OCI-LY7 (cell line): Measurements from ENCODE around the gene ZNF148. TPM values are rescaled to one million over a fixed set of nuclear protein-coding genes. Genes with fewer than 3 reads are reported as not detected.
A peak's percentile ranks its signal among the peaks of the same experiment; 100 is the strongest.

ENCODE experiments used
- BruUV-seq: library from RNA; stranded (reverse); fragments of 400-500 nt; replicated peaks from 2 replicates; lab custom pipeline; 2021; lab: Mats Ljungman, UMichigan
- CTCF ChIA-PET: fragments of 300-600 bp; sonication (Branson Sonifier 250); formaldehyde crosslinking; loops from one replicate; lab custom pipeline; 2022; ENCODE audit warnings: antibody characterized with exemption; ENCODE audit not compliant: unreplicated experiment; lab: Charles Lee
- POLR2A ChIA-PET: fragments of 300-600 bp; sonication (Branson Sonifier 250); formaldehyde crosslinking; loops from one replicate; lab custom pipeline; 2022; ENCODE audit warnings: antibody characterized with exemption; lab: Charles Lee
- DNase-seq: peaks from one replicate; pipeline ENCODE4 v3.0.0-alpha.2; 2015; ENCODE audit warnings: low spot score
- H2AFZ ChIP-seq: fragments of 200-600 bp; sonication (generic), shearing (Covaris generic); 2 replicates; pipeline ENCODE4 v1.6.1; 2014; ENCODE audit warnings: mild to moderate bottlenecking, antibody characterized with exemption, low read length, moderate library complexity
- H3K27ac ChIP-seq: fragments of 200-600 bp; sonication (generic); 2 replicates; pipeline ENCODE4 v1.5.1; 2014; ENCODE audit warnings: mixed run types, low read depth, mild to moderate bottlenecking, moderate library complexity, low read length, inconsistent platforms; ENCODE audit not compliant: poor library complexity, severe bottlenecking
- H3K36me3 ChIP-seq: fragments of 200-600 bp; sonication (generic); 2 replicates; pipeline ENCODE4 v1.6.1; 2014; ENCODE audit warnings: mild to moderate bottlenecking, antibody characterized with exemption, low read length, moderate library complexity, mixed read lengths; ENCODE audit not compliant: insufficient read depth
- H3K4me1 ChIP-seq: fragments of 200-600 bp; sonication (generic); 2 replicates; pipeline ENCODE4 v1.5.1; 2014; ENCODE audit warnings: mild to moderate bottlenecking, low read length; ENCODE audit not compliant: insufficient read depth, poor library complexity, severe bottlenecking
- H3K4me2 ChIP-seq: fragments of 200-600 bp; sonication (generic); 2 replicates; pipeline ENCODE4 v1.6.1; 2014; ENCODE audit warnings: mild to moderate bottlenecking, low read length
- H3K4me3 ChIP-seq: fragments of 200-600 bp; sonication (generic); 2 replicates; pipeline ENCODE4 v1.5.1; 2014; ENCODE audit warnings: mild to moderate bottlenecking, low read depth, low read length; ENCODE audit not compliant: poor library complexity, severe bottlenecking
- H3K79me2 ChIP-seq: fragments of 200-600 bp; sonication (generic); 2 replicates; pipeline ENCODE4 v1.6.1; 2016; ENCODE audit warnings: low read depth, mild to moderate bottlenecking, low read length, moderate library complexity, mixed read lengths; ENCODE audit not compliant: insufficient read depth
- H3K9me2 ChIP-seq: fragments of 200-600 bp; sonication (generic); 2 replicates; pipeline ENCODE4 v1.6.1; 2016; ENCODE audit warnings: mild to moderate bottlenecking, low read length, mixed read lengths; ENCODE audit not compliant: insufficient read depth
- H3K9me3 ChIP-seq: fragments of 200-600 bp; sonication (generic); 2 replicates; pipeline ENCODE4 v1.6.1; 2014; ENCODE audit warnings: mild to moderate bottlenecking, mixed run types, low read length, mixed read lengths
- H4K20me1 ChIP-seq: fragments of 200-600 bp; sonication (generic); 2 replicates; pipeline ENCODE4 v1.6.1; 2014; ENCODE audit warnings: mild to moderate bottlenecking, antibody characterized with exemption, low read length, moderate library complexity, mixed read lengths; ENCODE audit not compliant: insufficient read depth
- EZH2phosphoT487 ChIP-seq: fragments of 200-600 bp; sonication (generic); IDR thresholded peaks from 2 replicates; pipeline ENCODE4 v1.6.1; 2018; ENCODE audit warnings: low read depth, borderline replicate concordance, mild to moderate bottlenecking, mixed run types, antibody characterized with exemption, low read length, moderate library complexity, mixed read lengths
- intact Hi-C: fragments of 100-400 bp; cut with micrococcal nuclease; formaldehyde crosslinking; loops from one replicate; pipeline ENCODE4 v1.10.0; 2022; ENCODE audit not compliant: unreplicated experiment
- total RNA-seq, 2 experiments: library from RNA; depleted of rRNA in 1 of 2; stranded (reverse); fragments of >200 nt in 1 of 2; shearing (Covaris generic) in 1 of 2; gene quantifications; 2 replicates each; pipeline ENCODE4 v1.2.3, GENCODE V29; 2014 to 2022
- TF ChIP-seq, protein P1 (sequence below): fragments of 200-600 bp; sonication (generic); conservative IDR thresholded peaks from 2 replicates; pipeline ENCODE4 v1.5.1; 2014; ENCODE audit warnings: mild to moderate bottlenecking, antibody characterized with exemption, low read length, moderate library complexity, mixed read lengths

Gene ZNF148
- total RNA-seq, 2 experiments from 2014 or later = 19.8 to 35.4 TPM

DNA sequence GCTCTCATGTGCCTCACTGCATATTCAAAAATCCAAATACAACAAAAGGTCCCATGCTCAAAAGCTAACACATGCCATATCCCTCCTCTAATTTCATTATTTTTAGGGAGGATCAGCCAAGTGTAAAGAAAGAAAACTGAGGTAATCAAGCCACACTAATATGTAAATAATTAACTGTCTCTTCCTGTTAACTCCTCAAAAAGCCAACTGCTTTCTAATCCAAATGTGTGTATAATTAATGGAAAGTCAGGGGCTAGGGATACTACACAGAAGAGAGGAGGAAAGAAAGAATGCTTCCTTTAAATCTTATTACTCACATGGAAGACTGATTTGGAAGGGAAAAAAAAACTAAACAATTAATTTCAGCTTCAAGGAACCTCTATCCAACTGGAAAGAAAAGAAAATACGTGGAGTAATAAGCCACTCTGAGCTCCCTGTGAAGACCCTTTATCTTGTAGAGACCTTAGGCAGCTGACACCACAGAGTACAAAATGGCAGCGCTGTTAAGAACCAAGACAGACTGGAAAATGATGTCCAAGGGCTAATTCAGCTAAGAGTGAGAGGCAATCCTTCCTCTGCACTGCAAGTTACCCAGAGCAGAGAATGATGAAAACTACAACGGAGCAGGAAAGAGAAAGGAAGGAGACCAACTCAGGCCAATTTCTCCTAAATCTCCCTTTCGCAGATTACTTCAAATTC, 56.8 kb downstream of the ZNF148 start:
- no TSS peak for BruUV-seq
- no peak for DNase-seq
- CTCF ChIA-PET = no interaction called here

DNA sequence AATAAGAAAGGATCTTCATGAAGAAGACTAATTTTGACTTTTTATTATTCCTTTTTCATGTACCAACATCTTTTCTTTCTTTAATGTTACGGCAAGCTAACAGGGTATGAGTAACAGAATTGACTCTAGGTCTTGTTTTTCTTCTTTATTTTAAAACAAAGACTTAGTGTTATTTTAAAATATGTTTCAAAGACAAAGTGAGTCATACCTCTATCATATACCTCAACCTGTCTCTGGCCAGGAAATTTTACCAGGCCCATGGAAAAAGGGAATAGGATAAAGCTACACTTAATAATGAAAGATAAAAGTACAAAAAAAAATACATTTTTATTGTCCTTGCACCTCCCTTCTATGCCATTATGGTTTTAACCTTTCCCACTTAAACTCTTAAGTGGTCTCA, 57.4 kb downstream of the ZNF148 start:
- Histone ChIP-seq H3K4me1 (peaks cover 19% of the 10 kb centered on the region), H4K20me1 (no peaks in the 10 kb centered on the region), H3K9me3 (no peaks in the 10 kb centered on the region), H3K79me2 (no peaks in the 10 kb centered on the region), H3K9me2 (no peaks in the 10 kb centered on the region), H2AFZ (no peak overlapping the region), H3K27ac (no peak overlapping the region), H3K4me2 (no peak overlapping the region), H3K36me3 (peaks cover 88% of the 10 kb centered on the region), H3K4me3 (no peak overlapping the region)
- POLR2A ChIA-PET = interaction anchor here (0.6 to 1.0 kb wide), 4 partner anchors 17 to 180 kb away, joined by 3 to 4 read pairs (median 3); no protein-coding TSS in a partner anchor
- CTCF ChIA-PET = no interaction called here
- TF ChIP-seq, protein P1, sequence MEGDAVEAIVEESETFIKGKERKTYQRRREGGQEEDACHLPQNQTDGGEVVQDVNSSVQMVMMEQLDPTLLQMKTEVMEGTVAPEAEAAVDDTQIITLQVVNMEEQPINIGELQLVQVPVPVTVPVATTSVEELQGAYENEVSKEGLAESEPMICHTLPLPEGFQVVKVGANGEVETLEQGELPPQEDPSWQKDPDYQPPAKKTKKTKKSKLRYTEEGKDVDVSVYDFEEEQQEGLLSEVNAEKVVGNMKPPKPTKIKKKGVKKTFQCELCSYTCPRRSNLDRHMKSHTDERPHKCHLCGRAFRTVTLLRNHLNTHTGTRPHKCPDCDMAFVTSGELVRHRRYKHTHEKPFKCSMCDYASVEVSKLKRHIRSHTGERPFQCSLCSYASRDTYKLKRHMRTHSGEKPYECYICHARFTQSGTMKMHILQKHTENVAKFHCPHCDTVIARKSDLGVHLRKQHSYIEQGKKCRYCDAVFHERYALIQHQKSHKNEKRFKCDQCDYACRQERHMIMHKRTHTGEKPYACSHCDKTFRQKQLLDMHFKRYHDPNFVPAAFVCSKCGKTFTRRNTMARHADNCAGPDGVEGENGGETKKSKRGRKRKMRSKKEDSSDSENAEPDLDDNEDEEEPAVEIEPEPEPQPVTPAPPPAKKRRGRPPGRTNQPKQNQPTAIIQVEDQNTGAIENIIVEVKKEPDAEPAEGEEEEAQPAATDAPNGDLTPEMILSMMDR = no peak
- BruUV-seq = no TSS peak
- intact Hi-C loops = no loop called here
- no peak for DNase-seq

More for the DNA sequence above, 56.8 kb downstream of the ZNF148 start:
- no peaks in the 10 kb centered on the region for H3K9me3 ChIP-seq
- no peak overlapping the region for H3K27ac ChIP-seq
- H3K36me3 ChIP-seq = peaks cover 86% of the 10 kb centered on the region
- TF ChIP-seq, protein P1 = no peak
- TF ChIP-seq EZH2phosphoT487 = no peak
- peaks cover 19% of the 10 kb centered on the region for H3K4me1 ChIP-seq
- no peaks in the 10 kb centered on the region for H3K79me2 ChIP-seq
- no peak overlapping the region for H3K4me3 ChIP-seq
- H3K4me2 ChIP-seq = no peak overlapping the region
- H2AFZ ChIP-seq = no peak overlapping the region
- H4K20me1 ChIP-seq = no peaks in the 10 kb centered on the region
- intact Hi-C loops = no loop called here
- H3K9me2 ChIP-seq = no peaks in the 10 kb centered on the region
- POLR2A ChIA-PET = interaction anchor here (0.6 to 0.7 kb wide), 3 partner anchors 16 to 180 kb away, joined by 3 read pairs; no protein-coding TSS in a partner anchor

DNA sequence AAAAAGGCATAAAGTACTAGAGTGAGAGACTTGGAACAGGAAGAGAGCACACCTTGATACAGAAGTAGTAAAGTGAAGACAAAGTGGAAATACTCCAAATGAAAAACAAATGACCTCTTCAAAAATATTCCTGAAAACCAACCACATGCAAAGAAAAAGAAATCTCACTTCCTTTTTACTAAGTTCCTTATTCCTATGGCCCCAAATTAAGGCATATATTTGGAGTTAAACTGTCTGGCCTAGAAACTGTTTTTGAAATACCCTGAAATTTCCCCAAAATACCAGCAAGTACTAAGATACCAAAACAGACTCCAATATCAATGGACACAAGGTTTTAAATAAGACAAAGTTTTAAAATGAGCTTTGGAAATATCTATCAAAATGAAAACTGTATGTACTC, 58.2 kb downstream of the ZNF148 start:
- H3K4me2 ChIP-seq = peak overlapping the region; percentile 7; the same call in 1 of the 2 replicates
- H3K27ac ChIP-seq = no peak overlapping the region
- no TSS peak for BruUV-seq
- H3K9me3 ChIP-seq = 0 out of 2 replicates have a peak, but pooled peaks cover 2% of the 10 kb centered on the region
- H3K4me1 ChIP-seq = peaks cover 19% of the 10 kb centered on the region
- no peaks in the 10 kb centered on the region for H3K79me2 ChIP-seq
- POLR2A ChIA-PET = interaction anchor here (1.0 kb wide), 1 partner anchor 46 kb away, joined by 4 read pairs; no protein-coding TSS in a partner anchor
- H3K9me2 ChIP-seq = no peaks in the 10 kb centered on the region
- DNase-seq = no peak
- no peak overlapping the region for H2AFZ ChIP-seq
- TF ChIP-seq, protein P1 = no peak
- TF ChIP-seq EZH2phosphoT487 = no peak
- CTCF ChIA-PET = no interaction called here
- H4K20me1 ChIP-seq = no peaks in the 10 kb centered on the region
- intact Hi-C loops = no loop called here
- no peak overlapping the region for H3K4me3 ChIP-seq
- H3K36me3 ChIP-seq = peaks cover 88% of the 10 kb centered on the region
